Transverse colon (tissue), 3 donors: ENCODE data around the gene ARSI.

Experiments used
- CTCF ChIP-seq, 5 experiments: fragments of 200-600 bp in 3 of 5; fragments of 450-650 bp in 2 of 5; sonication (generic) in 3 of 5; IDR thresholded peaks; 1 replicate in 2 of 5; 2 replicates in 3 of 5; pipeline ENCODE4 v1.5.1; 2016 to 2017; ENCODE audit warnings: antibody characterized with exemption in 5 of 5, inconsistent platforms in 3 of 5, mild to moderate bottlenecking in 2 of 5, moderate library complexity in 1 of 5
- EP300 ChIP-seq: sonication (generic); formaldehyde crosslinking; IDR thresholded peaks from one replicate; pipeline ENCODE4 v1.6.1; 2017; ENCODE audit warnings: antibody characterized with exemption, low read depth
- POLR2A ChIP-seq: fragments of 450-650 bp; IDR thresholded peaks from one replicate; pipeline ENCODE4 v1.6.1; 2016; ENCODE audit warnings: antibody characterized with exemption, mild to moderate bottlenecking, moderate library complexity

- TF ChIP-seq CTCF (IDR thresholded peaks at IDR 0.05): no peak
- TF ChIP-seq EP300: no peak
- TF ChIP-seq POLR2A: no peak
Measured at GRCh38 chr5:150338546-150338945, 35.8 kb upstream of the ARSI start.
